Omental fat pad (tissue), 4 donors: ENCODE data around the gene ERCC4. TPM values are rescaled to one million over a fixed set of nuclear protein-coding genes. Genes with fewer than 3 reads are reported as not detected.
"Not testable (repeated sequence)": the region's sequence is repeated elsewhere in the genome, so short reads cannot be mapped to it uniquely, and the experiment has no call there.

Experiments
- ATAC-seq: fragments of 150-250 bp; one replicate; pipeline ENCODE4 v1.9.1; 2016; ENCODE audit warnings: mild to moderate bottlenecking, moderate library complexity; ENCODE audit not compliant: low FRiP score
- DNase-seq: peaks from one replicate; pipeline ENCODE4 v3.0.0-alpha.2; 2019; ENCODE audit warnings: low spot score
- total RNA-seq, 4 donors: library from RNA; depleted of rRNA; stranded (reverse); fragments of >200 nt; gene quantifications; one replicate each; pipeline ENCODE4 v1.1.0, GENCODE V29; 2016
- TF ChIP-seq, protein P1 (sequence below), 3 donors: fragments of 450-650 bp; IDR thresholded peaks; one replicate each; pipeline ENCODE4 v1.5.1; 2016 to 2017; ENCODE audit warnings: antibody characterized with exemption in 3 of 3, mild to moderate bottlenecking in 3 of 3, moderate library complexity in 2 of 3

ERCC4 gene
- total RNA-seq, 4 donors from 2014 or later, result 4.8 to 8.7 (median 6.0) TPM

DNA sequence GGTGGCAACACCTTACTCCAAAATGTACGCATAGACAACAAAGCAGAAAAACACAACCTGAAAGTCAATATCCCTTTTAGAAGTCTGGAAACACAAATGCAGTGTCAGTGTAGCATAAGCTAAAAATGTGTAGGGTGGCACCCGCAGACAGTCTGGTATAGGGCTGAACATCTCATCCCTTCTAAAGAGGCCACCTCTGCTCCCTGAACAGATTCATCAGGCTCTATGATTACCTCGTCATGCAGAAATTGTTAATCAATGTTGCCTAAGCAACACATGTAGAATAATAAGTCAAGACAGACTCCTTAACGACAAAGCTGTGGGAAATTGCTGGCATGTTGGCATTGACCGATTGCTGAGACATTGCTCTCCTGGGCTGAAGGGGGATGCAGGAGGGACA, 33.3 kb upstream of the ERCC4 start:
- TF ChIP-seq, protein P1, sequence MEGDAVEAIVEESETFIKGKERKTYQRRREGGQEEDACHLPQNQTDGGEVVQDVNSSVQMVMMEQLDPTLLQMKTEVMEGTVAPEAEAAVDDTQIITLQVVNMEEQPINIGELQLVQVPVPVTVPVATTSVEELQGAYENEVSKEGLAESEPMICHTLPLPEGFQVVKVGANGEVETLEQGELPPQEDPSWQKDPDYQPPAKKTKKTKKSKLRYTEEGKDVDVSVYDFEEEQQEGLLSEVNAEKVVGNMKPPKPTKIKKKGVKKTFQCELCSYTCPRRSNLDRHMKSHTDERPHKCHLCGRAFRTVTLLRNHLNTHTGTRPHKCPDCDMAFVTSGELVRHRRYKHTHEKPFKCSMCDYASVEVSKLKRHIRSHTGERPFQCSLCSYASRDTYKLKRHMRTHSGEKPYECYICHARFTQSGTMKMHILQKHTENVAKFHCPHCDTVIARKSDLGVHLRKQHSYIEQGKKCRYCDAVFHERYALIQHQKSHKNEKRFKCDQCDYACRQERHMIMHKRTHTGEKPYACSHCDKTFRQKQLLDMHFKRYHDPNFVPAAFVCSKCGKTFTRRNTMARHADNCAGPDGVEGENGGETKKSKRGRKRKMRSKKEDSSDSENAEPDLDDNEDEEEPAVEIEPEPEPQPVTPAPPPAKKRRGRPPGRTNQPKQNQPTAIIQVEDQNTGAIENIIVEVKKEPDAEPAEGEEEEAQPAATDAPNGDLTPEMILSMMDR (IDR thresholded peaks at IDR 0.05), result no peak
- no peak for DNase-seq
- ATAC-seq, result no peak

DNA sequence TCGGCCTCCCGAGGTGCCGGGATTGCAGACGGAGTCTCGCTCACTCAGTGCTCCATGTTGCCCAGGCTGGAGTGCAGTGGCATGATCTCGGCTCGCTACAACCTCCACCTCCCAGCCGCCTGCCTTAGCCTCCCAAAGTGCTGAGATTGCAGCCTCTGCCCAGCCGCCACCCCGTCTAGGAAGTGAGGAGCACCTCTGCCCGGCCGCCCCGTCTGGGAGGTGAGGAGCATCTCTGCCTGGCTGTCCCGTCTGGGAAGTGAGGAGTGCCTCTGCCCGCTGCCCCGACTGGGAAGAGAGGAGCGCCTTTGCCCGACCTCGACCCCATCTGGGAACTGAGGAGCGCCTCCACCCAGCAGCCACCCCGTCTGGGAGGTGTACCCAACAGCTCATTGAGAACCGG, 30.6 kb upstream of the ERCC4 start:
- not testable (repeated sequence) for ATAC-seq, DNase-seq

DNA sequence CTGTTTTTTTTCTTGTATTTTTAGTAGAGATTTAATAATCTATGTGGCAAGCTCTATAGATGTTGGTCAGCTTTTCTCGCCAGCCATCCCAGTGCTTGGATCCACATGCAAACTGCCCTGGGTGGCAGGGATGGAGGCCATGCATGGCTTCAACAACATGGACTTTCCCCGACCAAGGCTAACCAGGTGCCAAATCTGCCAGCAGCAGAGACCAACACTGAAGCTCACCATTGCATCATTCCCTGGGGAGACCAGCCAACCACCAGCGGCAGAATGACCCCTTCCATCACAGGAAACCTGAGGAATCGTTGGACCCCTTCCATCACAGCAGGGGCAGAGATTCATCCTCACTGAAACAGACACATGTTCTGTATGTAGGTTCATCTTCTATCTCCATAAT, 27.7 kb upstream of the ERCC4 start:
- no peak for DNase-seq
- no peak for ATAC-seq
- TF ChIP-seq, protein P1 (IDR thresholded peaks at IDR 0.05), result no peak

DNA sequence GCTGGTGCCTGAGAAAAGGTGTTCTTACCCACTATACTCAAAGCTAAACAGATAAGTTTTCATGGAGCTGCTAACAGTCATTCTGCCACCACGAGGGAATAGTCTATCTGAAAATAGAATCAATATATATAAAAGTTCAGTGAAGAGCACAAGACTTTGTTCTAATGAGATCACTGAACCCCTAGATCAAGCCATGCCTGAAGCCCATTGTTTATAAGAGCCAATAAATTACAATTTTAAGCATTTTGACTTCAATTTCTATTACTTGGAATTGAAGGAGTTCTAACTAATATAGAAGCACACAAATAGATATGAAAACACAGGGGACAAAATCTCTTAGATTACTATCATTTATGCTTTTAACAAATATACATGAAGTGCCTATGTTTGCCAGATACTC, 24.4 kb upstream of the ERCC4 start:
- TF ChIP-seq, protein P1 (IDR thresholded peaks at IDR 0.05), result no peak
- no peak for DNase-seq

DNA sequence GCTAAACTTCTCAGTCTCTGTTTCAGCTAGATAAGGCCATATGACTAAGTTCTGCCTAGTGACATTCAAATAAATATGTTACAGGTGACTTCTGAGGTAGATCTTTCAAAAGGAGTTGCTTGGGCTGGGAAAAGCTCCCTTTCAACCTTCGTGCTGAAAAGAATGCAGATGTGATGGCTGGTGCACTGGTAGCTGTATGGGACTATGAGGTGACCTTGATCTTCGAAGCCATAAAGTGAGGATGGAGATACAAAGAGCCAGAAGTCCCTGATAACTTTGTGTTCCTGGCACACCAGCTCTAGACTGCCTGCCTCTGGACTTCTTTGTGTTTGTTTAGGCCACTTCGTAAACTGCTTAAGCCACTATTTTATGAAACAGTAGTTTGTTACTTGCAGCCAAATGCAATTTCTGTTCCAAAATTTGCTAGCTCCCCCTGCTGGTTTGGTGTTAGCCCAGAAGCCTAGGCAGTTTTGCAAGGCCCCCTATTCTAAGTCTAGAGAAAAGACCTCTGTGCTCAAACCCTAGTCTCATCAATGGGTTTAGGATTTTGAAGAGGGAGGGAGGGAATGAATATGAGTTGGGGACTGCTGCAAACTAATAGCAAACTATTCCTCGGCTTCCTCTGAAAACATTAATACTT, 23.3 kb upstream of the ERCC4 start:
- DNase-seq (no peak), ATAC-seq (no peak)
- TF ChIP-seq, protein P1 (IDR thresholded peaks at IDR 0.05), result no peak

More for the DNA sequence above, 24.4 kb upstream of the ERCC4 start:
- ATAC-seq, result no peak

DNA sequence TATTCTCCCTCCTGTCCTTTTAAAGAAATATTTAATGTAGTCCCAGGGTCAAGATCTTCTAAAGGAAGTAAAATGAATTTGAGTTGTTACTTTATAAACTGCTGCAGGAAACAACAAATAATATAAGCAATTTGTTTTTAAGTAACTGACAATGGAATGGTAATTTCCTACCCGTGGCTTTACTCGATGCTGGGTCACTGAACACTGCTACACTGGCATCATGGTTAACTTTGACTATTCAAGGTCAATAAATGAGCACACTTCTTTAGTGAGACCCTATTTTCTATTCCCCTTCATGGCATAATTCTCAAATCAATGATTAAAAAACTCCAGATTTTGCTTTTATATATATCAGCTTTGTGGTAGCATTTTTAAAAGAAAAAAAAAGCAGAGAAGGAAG, 22.1 kb upstream of the ERCC4 start:
- ATAC-seq (no peak), DNase-seq (no peak)
- TF ChIP-seq, protein P1 (IDR thresholded peaks at IDR 0.05), result no peak

DNA sequence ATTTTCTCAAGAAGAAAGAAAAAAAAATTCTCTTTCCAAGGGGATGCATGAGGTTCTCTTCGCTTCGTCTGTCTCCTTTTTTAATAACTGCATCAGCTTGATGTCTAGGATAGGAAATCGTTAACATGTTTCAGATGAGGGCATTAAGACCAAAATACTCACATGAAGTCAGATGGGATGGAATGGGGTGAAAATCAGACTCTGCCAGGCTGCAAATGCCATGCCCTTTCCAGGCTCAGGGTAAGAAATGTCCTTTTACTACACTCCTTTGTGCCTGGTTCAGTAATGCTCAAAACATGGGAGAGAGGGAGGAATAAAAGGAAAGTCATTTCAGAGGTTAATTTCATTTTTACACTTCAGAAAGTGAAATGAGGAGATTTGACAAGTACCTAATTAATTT, 21.7 kb upstream of the ERCC4 start:
- ATAC-seq, result no peak
- TF ChIP-seq, protein P1 (IDR thresholded peaks at IDR 0.05), result no peak

More for the DNA sequence above, 21.7 kb upstream of the ERCC4 start:
- DNase-seq, result no peak
